Endothelial cell (in vitro differentiated cells): ENCODE measurements around the gene DOHH. TPM values are rescaled to one million over a fixed set of nuclear protein-coding genes. Genes with fewer than 3 reads are reported as not detected.
A peak's percentile ranks its signal among the peaks of the same experiment; 100 is the strongest.

Source experiments
- DNase-seq: peaks from one replicate; pipeline ENCODE4 v3.0.0; 2021; ENCODE audit warnings: low spot score
- H3K27ac Mint-ChIP-seq: one replicate; pipeline ENCODE4 v1.8.0; 2021; ENCODE audit warnings: mixed read lengths, inconsistent platforms; ENCODE audit not compliant: unreplicated experiment
- H3K27me3 Mint-ChIP-seq: one replicate; pipeline ENCODE4 v1.8.0; 2021; ENCODE audit warnings: mild to moderate bottlenecking, moderate library complexity, mixed read lengths, inconsistent platforms; ENCODE audit not compliant: unreplicated experiment
- H3K36me3 Mint-ChIP-seq: one replicate; pipeline ENCODE4 v1.8.0; 2021; ENCODE audit warnings: mild to moderate bottlenecking, low read depth, mixed read lengths, inconsistent platforms; ENCODE audit not compliant: unreplicated experiment
- H3K4me1 Mint-ChIP-seq: one replicate; pipeline ENCODE4 v1.8.0; 2021; ENCODE audit warnings: mild to moderate bottlenecking, mixed read lengths, inconsistent platforms; ENCODE audit not compliant: unreplicated experiment
- H3K4me3 Mint-ChIP-seq: one replicate; pipeline ENCODE4 v1.8.0; 2021; ENCODE audit warnings: mild to moderate bottlenecking, mixed read lengths, inconsistent platforms; ENCODE audit not compliant: unreplicated experiment
- H3K9me3 Mint-ChIP-seq: one replicate; pipeline ENCODE4 v1.8.0; 2021; ENCODE audit warnings: mixed read lengths, inconsistent platforms; ENCODE audit not compliant: unreplicated experiment
- CTCF ChIP-seq: fragments of 200-600 bp; sonication (generic); IDR thresholded peaks from one replicate; pipeline ENCODE4 v1.5.0; 2021; ENCODE audit warnings: antibody characterized with exemption; ENCODE audit not compliant: unreplicated experiment
- total RNA-seq: library from RNA; stranded (reverse); fragmentation: NEBNext Ultra II Directional; extraction: Animal tissue kit (Norgen Biotek cat#: 25700); gene quantifications from one replicate; pipeline ENCODE4 v1.2.1, GENCODE V29; 2021; ENCODE audit not compliant: unreplicated experiment

The DOHH gene
- total RNA-seq, 1 donor from 2014 or later: 8.7 TPM

DNA sequence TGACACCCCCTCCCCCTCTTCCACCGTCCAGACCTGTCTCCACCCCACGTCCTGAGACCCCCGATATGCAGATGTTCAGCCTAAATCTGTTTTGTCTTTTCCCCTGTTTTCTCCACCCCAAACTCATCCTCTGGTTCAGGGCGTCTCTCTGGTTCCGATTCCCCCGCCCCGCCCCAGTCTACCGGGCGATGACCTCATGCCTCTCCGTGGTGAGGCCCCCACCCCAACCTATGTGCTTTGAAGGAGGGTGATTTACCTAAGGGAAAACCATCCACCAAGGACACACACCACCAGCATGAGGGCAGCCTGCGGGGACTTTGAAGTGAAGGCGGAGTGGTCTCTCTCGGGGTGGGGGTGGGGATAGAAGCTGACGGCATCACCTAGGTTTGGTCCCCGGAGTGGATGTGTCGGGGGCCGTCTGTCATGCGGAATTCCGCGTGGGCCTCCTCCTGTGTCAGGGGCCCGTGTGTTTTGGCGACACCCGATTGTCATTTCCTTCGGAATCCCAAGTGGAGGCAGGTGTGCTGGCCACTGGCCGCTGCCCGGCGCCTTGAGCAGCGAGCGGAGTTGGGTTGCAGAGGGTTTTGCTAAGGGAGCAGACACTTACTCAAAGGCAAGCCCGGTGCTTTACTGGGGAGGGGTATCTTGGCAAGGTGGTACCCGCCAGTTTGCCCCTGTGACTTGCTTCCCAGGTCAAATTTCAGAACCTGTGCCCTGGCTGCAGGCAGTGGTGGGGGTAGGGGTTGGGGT lies 7.1 kb upstream of the DOHH start:
- Mint-ChIP-seq H3K27ac (peak overlapping the region; percentile 67), H3K4me3 (peak overlapping the region; percentile 96), H3K36me3 (peaks cover 15% of the 10 kb centered on the region), H3K9me3 (no peaks in the 10 kb centered on the region), H3K4me1 (peaks cover 11% of the 10 kb centered on the region), H3K27me3 (peaks cover 14% of the 10 kb centered on the region)
- no peak for TF ChIP-seq CTCF
- no peak for DNase-seq

GRCh38 chr19:3506384-3507340 lies 6.2 kb upstream of the DOHH start:
- peak; percentile 23 for DNase-seq
- no peaks in the 10 kb centered on the region for H3K9me3 Mint-ChIP-seq
- TF ChIP-seq CTCF: no peak
- peaks cover 11% of the 10 kb centered on the region for H3K4me1 Mint-ChIP-seq
- H3K27me3 Mint-ChIP-seq: peaks cover 14% of the 10 kb centered on the region
- H3K36me3 Mint-ChIP-seq: peaks cover 15% of the 10 kb centered on the region
- H3K4me3 Mint-ChIP-seq: peak overlapping the region; percentile 96
- peak overlapping the region; percentile 67 for H3K27ac Mint-ChIP-seq

DNA sequence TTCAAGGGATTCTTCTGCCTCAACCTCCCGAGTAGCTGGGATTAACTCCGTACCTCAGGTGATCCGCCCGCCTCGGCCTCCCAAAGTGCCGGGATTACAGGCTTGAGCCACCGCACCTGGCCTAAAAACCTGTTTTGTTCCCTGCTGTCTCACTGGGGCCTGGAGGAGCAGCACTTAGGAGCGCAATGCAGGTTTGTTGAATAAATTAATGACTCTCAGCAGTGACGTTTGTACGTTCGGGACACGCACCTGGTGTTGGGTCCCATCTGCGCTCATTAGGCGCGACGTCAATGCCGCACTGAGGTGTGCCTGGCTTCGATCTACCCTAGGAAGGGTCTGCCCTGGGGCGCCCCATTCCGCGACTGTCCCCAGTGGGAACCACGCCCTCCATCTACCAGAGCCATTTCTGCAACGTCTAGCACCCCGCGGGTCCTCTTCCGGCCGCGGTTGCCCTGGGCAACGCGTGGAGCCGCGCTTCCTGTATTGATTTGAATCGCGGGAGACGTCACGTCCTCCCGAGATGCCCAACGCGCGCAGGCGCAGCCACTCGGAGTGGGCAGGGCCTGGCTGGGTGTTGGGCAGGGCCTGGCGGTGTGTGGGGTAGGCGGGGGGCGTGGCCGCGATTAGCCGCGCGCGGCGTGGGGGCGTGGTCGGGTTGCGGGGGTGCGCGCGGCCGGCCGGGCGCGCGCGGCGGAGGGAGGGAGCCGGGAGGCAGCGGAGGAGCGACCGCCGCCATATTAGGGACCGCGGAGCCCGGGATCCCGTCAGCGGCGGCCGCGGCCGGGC lies 5.3 kb upstream of the DOHH start, which contains the start of gene FZR1:
TSS of gene FZR1 (plus strand) at position 714 of the 786 bp plus-strand sequence. CDS start 16,679 bp downstream, outside the sequence.
- Mint-ChIP-seq H3K27me3 (peaks cover 14% of the 10 kb centered on the region), H3K4me1 (peaks cover 13% of the 10 kb centered on the region), H3K9me3 (no peaks in the 10 kb centered on the region), H3K27ac (peak within 1 kb of the TSS; percentile 98), H3K36me3 (peaks cover 15% of the 10 kb centered on the region), H3K4me3 (peak within 1 kb of the TSS; percentile 96)
- peak; percentile 99 for DNase-seq
- TF ChIP-seq CTCF: no peak

GRCh38 chr19:3504735-3505134 lies 4.3 kb upstream of the DOHH start:
- H3K4me1 Mint-ChIP-seq: peaks cover 14% of the 10 kb centered on the region
- peak overlapping the region; percentile 98 for H3K27ac Mint-ChIP-seq
- TF ChIP-seq CTCF: no peak
- H3K36me3 Mint-ChIP-seq: peaks cover 8% of the 10 kb centered on the region
- no peaks in the 10 kb centered on the region for H3K9me3 Mint-ChIP-seq
- H3K4me3 Mint-ChIP-seq: peak overlapping the region; percentile 66
- H3K27me3 Mint-ChIP-seq: peaks cover 14% of the 10 kb centered on the region
- no peak for DNase-seq
